ENCODE data around the gene USP34. TPM values are rescaled to one million over a fixed set of nuclear protein-coding genes. Genes with fewer than 3 reads are reported as not detected.

The USP34 gene
- total and polyA plus RNA-seq, 5 donors = 37.3 to 78.0 (median 61.4) TPM

DNA sequence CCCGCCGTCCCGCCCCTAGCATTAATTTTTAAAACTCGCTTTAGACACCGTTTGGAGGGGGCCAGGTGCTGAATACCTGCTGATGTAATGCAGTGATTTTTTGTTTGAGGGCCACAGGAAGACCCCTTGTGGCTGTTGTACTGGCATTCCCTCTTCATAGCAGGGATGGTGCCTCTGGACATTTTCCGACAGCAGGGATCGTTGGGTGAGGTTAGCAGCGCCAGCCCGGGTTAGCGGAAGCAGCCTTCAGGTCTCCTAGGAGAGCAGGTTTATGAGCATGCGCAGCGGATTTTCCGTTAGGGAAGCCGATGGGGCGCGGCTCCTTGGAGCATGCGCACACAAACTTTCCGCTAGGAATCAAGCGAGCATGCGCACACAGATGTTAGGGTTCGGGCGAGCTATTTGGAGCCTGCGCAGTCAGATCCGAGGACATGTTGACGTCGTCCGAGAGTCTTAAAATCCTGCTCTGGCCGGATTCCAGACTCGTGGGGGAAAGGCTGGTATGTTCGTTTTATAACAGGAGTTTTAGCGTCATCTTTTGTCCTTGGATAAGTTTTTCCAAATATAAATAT, 326.1 kb downstream of the USP34 start:
- Histone ChIP-seq H3K4me3 (ENCODE audit: low read length) (peak overlapping the region; percentile 66), H3K9me3 (ENCODE audit: control insufficient read depth, low read length) (no peaks in the 10 kb centered on the region), H3K27ac (ENCODE audit: low read length) (peak overlapping the region; percentile 90), H3K27me3 (ENCODE audit: control insufficient read depth, insufficient read depth) (no peaks in the 10 kb centered on the region), H3K4me1 (ENCODE audit: control insufficient read depth, insufficient read depth, low read length) (peaks cover 3% of the 10 kb centered on the region)
- 6% methylated on average over 31 of the region's 31 CpGs for WGBS
- intact Hi-C loops (cut with DNase I) = no loop called here
- peak; percentile 97 to 99 (median 98) for DNase-seq
- ATAC-seq = peak; percentile 98 to 99

DNA sequence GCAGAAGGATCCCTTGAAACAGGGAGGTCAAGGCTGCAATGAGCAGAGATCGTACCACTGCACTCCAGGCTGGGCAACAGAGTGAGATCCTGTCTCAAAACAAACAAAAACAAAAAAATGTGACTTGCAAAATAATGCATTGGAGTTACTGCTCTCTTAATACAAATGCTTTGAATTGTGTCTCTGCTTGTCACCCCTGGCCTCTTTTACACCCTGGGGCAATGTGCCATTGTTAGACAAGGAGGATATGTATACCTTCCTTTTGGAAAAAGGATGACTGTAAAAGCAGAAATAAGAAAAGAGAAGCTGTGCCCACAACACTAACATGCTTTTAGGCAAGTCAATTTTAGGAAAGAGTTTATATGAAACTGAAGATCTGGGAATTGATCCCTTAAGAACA, 329.7 kb downstream of the USP34 start:
- no peak overlapping the region for H3K27ac ChIP-seq (ENCODE audit: low read length)
- H3K4me1 ChIP-seq (ENCODE audit: control insufficient read depth, insufficient read depth, low read length) = peaks cover 3% of the 10 kb centered on the region
- H3K4me3 ChIP-seq (ENCODE audit: low read length) = no peak overlapping the region
- intact Hi-C loops (cut with DNase I) = no loop called here
- 92% methylated on average over 1 of the region's 1 CpG for WGBS
- H3K27me3 ChIP-seq (ENCODE audit: control insufficient read depth, insufficient read depth) = no peaks in the 10 kb centered on the region
- no peaks in the 10 kb centered on the region for H3K9me3 ChIP-seq (ENCODE audit: control insufficient read depth, low read length)
- ATAC-seq (no peak), DNase-seq (no peak)

DNA sequence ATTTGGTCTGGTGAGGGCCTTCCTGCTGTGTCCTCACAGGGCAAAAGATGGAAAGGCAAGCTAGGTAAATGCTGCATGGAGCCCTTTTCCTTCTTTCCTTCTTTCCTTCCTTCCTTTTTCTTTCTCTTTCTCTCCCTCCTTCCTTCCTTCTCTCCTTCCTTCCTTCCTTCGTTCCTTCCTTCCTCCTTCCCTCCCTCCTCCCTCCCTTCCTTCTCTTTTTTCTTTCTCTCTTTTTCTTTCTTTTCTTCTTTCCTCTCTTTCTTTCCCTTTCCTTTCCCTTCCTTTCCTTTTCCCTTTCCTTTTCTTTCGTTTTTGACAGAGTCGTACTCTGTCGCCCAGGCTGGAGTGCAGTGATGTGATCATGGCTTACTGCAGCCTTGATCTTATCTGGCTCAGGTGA, 332.0 kb downstream of the USP34 start:
- Histone ChIP-seq H3K4me1 (ENCODE audit: control insufficient read depth, insufficient read depth, low read length) (no peaks in the 10 kb centered on the region), H3K9me3 (ENCODE audit: control insufficient read depth, low read length) (no peaks in the 10 kb centered on the region), H3K27me3 (ENCODE audit: control insufficient read depth, insufficient read depth) (no peaks in the 10 kb centered on the region), H3K27ac (ENCODE audit: low read length) (no peak overlapping the region), H3K4me3 (ENCODE audit: low read length) (no peak overlapping the region)
- ATAC-seq = no peak
- intact Hi-C loops (cut with DNase I) = no loop called here
- no peak for DNase-seq
- WGBS = 85% methylated on average over 4 of the region's 4 CpGs

Other genes starting within 250 kb of the USP34 start
- gene XPO1, start 67.3 kb upstream of the USP34 start, total RNA-seq = 10 to 100 TPM; 53.7 to 81.7 (median 62.2) TPM
- gene XPO1, start 67.3 kb upstream of the USP34 start, polyA plus RNA-seq = 38.5 TPM